Neural progenitor cell (in vitro differentiated cells): ENCODE results near the gene PRUNE2. TPM values are rescaled to one million over a fixed set of nuclear protein-coding genes. Genes with fewer than 3 reads are reported as not detected.
"Not testable (repeated sequence)": the region's sequence is repeated elsewhere in the genome, so short reads cannot be mapped to it uniquely, and the experiment has no call there.

ENCODE experiments used
- DNase-seq: peaks from one replicate; pipeline ENCODE4 v3.0.0-alpha.2; 2016; ENCODE audit warnings: low spot score
- H2AFZ ChIP-seq: fragments of 200-600 bp; sonication (generic); replicated peaks from 2 replicates; pipeline ENCODE4 v1.6.1; 2016; ENCODE audit warnings: antibody characterized with exemption
- H3F3A ChIP-seq: fragments of 200-600 bp; sonication (generic); 2 replicates; pipeline ENCODE4 v1.6.1; 2016; ENCODE audit warnings: antibody characterized with exemption, low read depth
- H3K27ac ChIP-seq: fragments of 200-600 bp; sonication (generic); 2 replicates; pipeline ENCODE4 v1.5.1; 2016; ENCODE audit warnings: mild to moderate bottlenecking
- H3K27me3 ChIP-seq: fragments of 200-600 bp; sonication (generic); 2 replicates; pipeline ENCODE4 v1.6.1; 2016; ENCODE audit warnings: mild to moderate bottlenecking, moderate library complexity
- H3K36me3 ChIP-seq: fragments of 200-600 bp; sonication (generic); 2 replicates; pipeline ENCODE4 v1.5.1; 2016
- H3K4me1 ChIP-seq: fragments of 200-600 bp; sonication (generic); 2 replicates; pipeline ENCODE4 v1.6.1; 2016; ENCODE audit warnings: mixed run types
- H3K4me2 ChIP-seq: fragments of 200-600 bp; sonication (generic); 2 replicates; pipeline ENCODE4 v1.6.1; 2016
- H3K4me3 ChIP-seq: fragments of 200-600 bp; sonication (generic); 2 replicates; pipeline ENCODE4 v1.5.1; 2016
- H3K79me2 ChIP-seq: fragments of 200-600 bp; sonication (generic); 2 replicates; pipeline ENCODE4 v1.6.1; 2016; ENCODE audit warnings: low read depth
- H3K9ac ChIP-seq: fragments of 200-600 bp; sonication (generic); 2 replicates; pipeline ENCODE4 v1.6.1; 2016
- H3K9me3 ChIP-seq: fragments of 200-600 bp; sonication (generic); 2 replicates; pipeline ENCODE4 v1.5.1; 2016; ENCODE audit warnings: low read depth
- H4K20me1 ChIP-seq: fragments of 200-600 bp; sonication (generic); 2 replicates; pipeline ENCODE4 v1.6.1; 2016; ENCODE audit warnings: low read depth
- H3K27ac Mint-ChIP-seq: 3 replicates; pipeline ENCODE4 v1.8.0; 2021; ENCODE audit warnings: mixed read lengths
- H3K27me3 Mint-ChIP-seq: 2 replicates; pipeline ENCODE4 v1.8.0; 2022; ENCODE audit warnings: low read depth, mild to moderate bottlenecking, inconsistent platforms, moderate library complexity, mixed read lengths; ENCODE audit not compliant: insufficient read depth
- H3K36me3 Mint-ChIP-seq: 3 replicates; pipeline ENCODE4 v1.8.0; 2021; ENCODE audit warnings: mixed read lengths
- H3K4me1 Mint-ChIP-seq: 3 replicates; pipeline ENCODE4 v1.8.0; 2021; ENCODE audit warnings: mixed read lengths
- H3K4me3 Mint-ChIP-seq: 3 replicates; pipeline ENCODE4 v1.8.0; 2021; ENCODE audit warnings: mild to moderate bottlenecking, moderate library complexity, mixed read lengths
- H3K9me3 Mint-ChIP-seq: 3 replicates; pipeline ENCODE4 v1.8.0; 2020; ENCODE audit warnings: mixed read lengths
- EZH2 ChIP-seq: fragments of 200-600 bp; sonication (generic); IDR thresholded peaks from 2 replicates; pipeline ENCODE4 v1.6.1; 2017; ENCODE audit warnings: antibody characterized with exemption, mild to moderate bottlenecking, moderate library complexity
- EZH2phosphoT487 ChIP-seq: fragments of 200-600 bp; sonication (generic); IDR thresholded peaks from 2 replicates; pipeline ENCODE4 v1.6.1; 2017; ENCODE audit warnings: antibody characterized with exemption
- total RNA-seq: library from RNA; depleted of rRNA; stranded (reverse); fragments of >200 nt; gene quantifications from 2 replicates; pipeline ENCODE4 v1.2.3, GENCODE V29; 2015; ENCODE audit warnings: low replicate concordance
- TF ChIP-seq, protein P1 (sequence below): fragments of 200-600 bp; sonication (generic); IDR thresholded peaks from 2 replicates; pipeline ENCODE4 v1.5.1; 2017; ENCODE audit warnings: antibody characterized with exemption, mild to moderate bottlenecking

The PRUNE2 gene
- total RNA-seq, 1 donor from 2014 or later: 28.2 TPM

DNA sequence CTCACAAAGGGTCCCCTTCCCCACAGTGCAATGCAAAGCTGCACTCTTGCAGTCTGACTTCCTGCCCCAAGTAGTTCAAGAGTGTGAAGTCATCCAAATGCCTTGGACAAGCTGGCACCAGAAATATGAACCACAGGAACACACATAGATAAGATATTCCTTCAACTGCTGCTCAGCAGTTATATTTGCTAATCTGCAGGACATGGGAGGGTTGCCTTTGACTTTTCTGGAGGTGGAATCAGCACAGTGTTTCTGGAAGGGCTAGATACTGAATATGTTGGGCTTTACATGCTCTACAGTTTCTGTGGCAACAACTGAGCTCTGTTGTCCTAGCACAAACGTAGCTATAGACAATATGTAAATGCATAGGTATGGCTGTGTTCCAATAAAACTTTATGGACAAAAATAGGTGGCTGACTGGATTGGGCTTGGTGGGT lies 238.4 kb downstream of the PRUNE2 start:
- Mint-ChIP-seq H3K4me3 (no peak overlapping the region), H3K27ac (no peak overlapping the region), H3K36me3 (peaks cover 12% of the 10 kb centered on the region), H3K9me3 (peaks cover 19% of the 10 kb centered on the region), H3K4me1 (peaks cover 6% of the 10 kb centered on the region), H3K27me3 (peaks cover 2% of the 10 kb centered on the region)
- Histone ChIP-seq H2AFZ (no peak overlapping the region), H3K36me3 (no peaks in the 10 kb centered on the region), H3K79me2 (no peaks in the 10 kb centered on the region), H3K4me3 (no peak overlapping the region), H3K27me3 (no peaks in the 10 kb centered on the region), H4K20me1 (no peaks in the 10 kb centered on the region), H3K4me2 (no peak overlapping the region), H3K27ac (no peak overlapping the region), H3K9ac (no peak overlapping the region), H3K9me3 (no peaks in the 10 kb centered on the region), H3K4me1 (peaks cover 8% of the 10 kb centered on the region), H3F3A (peaks cover 9% of the 10 kb centered on the region)
- DNase-seq: no peak
- TF ChIP-seq, protein P1, sequence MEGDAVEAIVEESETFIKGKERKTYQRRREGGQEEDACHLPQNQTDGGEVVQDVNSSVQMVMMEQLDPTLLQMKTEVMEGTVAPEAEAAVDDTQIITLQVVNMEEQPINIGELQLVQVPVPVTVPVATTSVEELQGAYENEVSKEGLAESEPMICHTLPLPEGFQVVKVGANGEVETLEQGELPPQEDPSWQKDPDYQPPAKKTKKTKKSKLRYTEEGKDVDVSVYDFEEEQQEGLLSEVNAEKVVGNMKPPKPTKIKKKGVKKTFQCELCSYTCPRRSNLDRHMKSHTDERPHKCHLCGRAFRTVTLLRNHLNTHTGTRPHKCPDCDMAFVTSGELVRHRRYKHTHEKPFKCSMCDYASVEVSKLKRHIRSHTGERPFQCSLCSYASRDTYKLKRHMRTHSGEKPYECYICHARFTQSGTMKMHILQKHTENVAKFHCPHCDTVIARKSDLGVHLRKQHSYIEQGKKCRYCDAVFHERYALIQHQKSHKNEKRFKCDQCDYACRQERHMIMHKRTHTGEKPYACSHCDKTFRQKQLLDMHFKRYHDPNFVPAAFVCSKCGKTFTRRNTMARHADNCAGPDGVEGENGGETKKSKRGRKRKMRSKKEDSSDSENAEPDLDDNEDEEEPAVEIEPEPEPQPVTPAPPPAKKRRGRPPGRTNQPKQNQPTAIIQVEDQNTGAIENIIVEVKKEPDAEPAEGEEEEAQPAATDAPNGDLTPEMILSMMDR: no peak
- TF ChIP-seq EZH2 (no peak), EZH2phosphoT487 (no peak)

DNA sequence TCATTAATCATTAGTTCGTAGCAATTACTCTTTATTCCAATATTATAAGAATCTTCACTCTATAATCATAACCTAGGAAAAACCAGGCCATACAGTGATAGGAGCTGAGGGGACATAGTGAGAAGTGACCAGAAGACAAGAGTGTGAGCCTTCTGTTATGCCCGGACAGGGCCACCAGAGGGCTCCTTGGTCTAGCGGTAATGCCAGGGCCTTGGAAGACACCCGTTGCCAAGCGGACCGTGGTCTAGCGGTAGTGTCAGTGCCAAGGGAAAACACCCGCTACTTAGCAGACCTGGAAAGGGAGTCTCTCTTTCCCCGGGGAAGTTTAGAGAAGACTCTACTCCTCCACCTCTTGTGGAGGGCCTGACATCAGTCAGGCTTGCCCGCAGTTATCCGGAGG lies 239.9 kb downstream of the PRUNE2 start:
- not testable (repeated sequence) for H3K27me3 ChIP-seq, H3K27me3 Mint-ChIP-seq, H3K79me2 ChIP-seq, H3K4me3 ChIP-seq, H3K27ac ChIP-seq, H3K4me2 ChIP-seq, H3K36me3 ChIP-seq, H3K4me3 Mint-ChIP-seq, H4K20me1 ChIP-seq, H2AFZ ChIP-seq, H3K9me3 ChIP-seq, H3K9ac ChIP-seq, H3K27ac Mint-ChIP-seq, H3K4me1 Mint-ChIP-seq
- peaks cover 16% of the 10 kb centered on the region for H3F3A ChIP-seq
- peaks cover 11% of the 10 kb centered on the region for H3K4me1 ChIP-seq
- peaks cover 12% of the 10 kb centered on the region for H3K36me3 Mint-ChIP-seq
- TF ChIP-seq, protein P1: peak; percentile 65
- DNase-seq: peak; percentile 57
- peaks cover 19% of the 10 kb centered on the region for H3K9me3 Mint-ChIP-seq

DNA sequence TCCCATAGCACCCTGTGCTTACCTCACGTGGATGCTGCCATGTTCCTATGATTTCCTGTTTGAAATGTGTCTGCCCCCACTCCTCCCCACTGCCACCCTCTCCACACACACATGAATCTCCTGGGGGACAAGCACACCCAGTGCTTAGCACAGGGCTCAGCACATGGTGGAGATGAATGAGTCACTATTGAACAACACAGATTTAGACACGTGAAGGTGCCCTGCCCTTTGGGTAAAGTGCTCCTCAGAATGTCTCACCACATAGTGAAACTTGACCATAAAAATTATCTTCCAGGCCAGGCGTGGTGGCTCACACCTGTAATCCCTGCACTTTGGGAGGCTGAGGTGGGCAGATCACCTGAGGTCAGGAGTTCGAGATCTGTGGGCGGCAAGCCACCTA lies 240.5 kb downstream of the PRUNE2 start:
- Mint-ChIP-seq H3K36me3 (peaks cover 12% of the 10 kb centered on the region), H3K27ac (no peak overlapping the region), H3K4me1 (peaks cover 6% of the 10 kb centered on the region), H3K27me3 (peaks cover 2% of the 10 kb centered on the region), H3K4me3 (no peak overlapping the region), H3K9me3 (peaks cover 19% of the 10 kb centered on the region)
- no peaks in the 10 kb centered on the region for H4K20me1 ChIP-seq
- no peak overlapping the region for H2AFZ ChIP-seq
- H3K9me3 ChIP-seq: peaks cover 4% of the 10 kb centered on the region
- H3K79me2 ChIP-seq: no peaks in the 10 kb centered on the region
- no peak overlapping the region for H3K4me3 ChIP-seq
- H3K4me2 ChIP-seq: no peak overlapping the region
- TF ChIP-seq EZH2phosphoT487 (no peak), EZH2 (no peak)
- TF ChIP-seq, protein P1: no peak
- no peaks in the 10 kb centered on the region for H3K36me3 ChIP-seq
- H3K4me1 ChIP-seq: peaks cover 11% of the 10 kb centered on the region
- H3K27me3 ChIP-seq: no peaks in the 10 kb centered on the region
- no peak for DNase-seq
- H3K9ac ChIP-seq: no peak overlapping the region
- H3F3A ChIP-seq: peaks cover 16% of the 10 kb centered on the region
- H3K27ac ChIP-seq: no peak overlapping the region

DNA sequence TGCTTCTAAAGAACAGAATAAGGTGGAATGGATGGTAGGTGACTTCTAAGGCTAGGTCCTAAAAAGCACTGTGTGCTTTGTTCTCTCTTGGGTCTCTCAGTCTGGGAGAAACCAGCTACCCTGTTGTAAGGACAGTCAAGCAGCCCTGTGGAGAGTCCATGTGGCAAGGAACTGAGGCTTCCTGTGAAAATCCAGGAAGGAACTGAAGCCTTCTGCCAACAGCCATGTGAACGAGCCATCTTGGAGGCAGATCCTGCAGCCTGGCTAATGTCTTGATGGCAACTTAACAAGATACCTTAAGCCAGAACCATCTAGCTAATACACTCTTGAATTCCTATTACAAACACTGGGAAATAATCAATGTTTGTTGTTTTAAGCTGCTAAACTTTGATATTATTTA lies 241.8 kb downstream of the PRUNE2 start:
- peaks cover 2% of the 10 kb centered on the region for H3K27me3 Mint-ChIP-seq
- Histone ChIP-seq H2AFZ (no peak overlapping the region), H3K4me3 (no peak overlapping the region), H3K4me1 (peaks cover 11% of the 10 kb centered on the region), H3K9me3 (peaks cover 4% of the 10 kb centered on the region), H3K4me2 (no peak overlapping the region), H3F3A (peaks cover 16% of the 10 kb centered on the region), H4K20me1 (no peaks in the 10 kb centered on the region), H3K79me2 (no peaks in the 10 kb centered on the region), H3K36me3 (no peaks in the 10 kb centered on the region), H3K9ac (no peak overlapping the region), H3K27me3 (no peaks in the 10 kb centered on the region), H3K27ac (no peak overlapping the region)
- no peak for DNase-seq
- H3K4me3 Mint-ChIP-seq: no peak overlapping the region
- peaks cover 12% of the 10 kb centered on the region for H3K9me3 Mint-ChIP-seq
- H3K4me1 Mint-ChIP-seq: peaks cover 6% of the 10 kb centered on the region
- TF ChIP-seq EZH2phosphoT487: no peak
- TF ChIP-seq, protein P1: no peak
- no peak for TF ChIP-seq EZH2
- no peak overlapping the region for H3K27ac Mint-ChIP-seq
- peaks cover 12% of the 10 kb centered on the region for H3K36me3 Mint-ChIP-seq
